PC-3 (cell line): Measurements from ENCODE around the gene TDRKH. TPM values are rescaled to one million over a fixed set of nuclear protein-coding genes. Genes with fewer than 3 reads are reported as not detected.

Experiments
- ATAC-seq: fragments of 200-7000 bp; cut with Tn5 transposase; 2 replicates; pipeline ENCODE4 v1.9.1; 2020; ENCODE audit warnings: mild to moderate bottlenecking, moderate library complexity
- BruUV-seq: library from RNA; stranded (reverse); fragments of 400-500 nt; replicated peaks from 2 replicates; lab custom pipeline; 2021; lab: Mats Ljungman, UMichigan
- CTCF ChIA-PET: fragments of 300-600 bp; sonication (Branson Sonifier 250); formaldehyde crosslinking; loops from one replicate; lab custom pipeline; 2022; ENCODE audit warnings: antibody characterized with exemption; lab: Charles Lee
- POLR2A ChIA-PET: fragments of 300-600 bp; sonication (Branson Sonifier 250); formaldehyde crosslinking; loops from one replicate; lab custom pipeline; 2022; ENCODE audit warnings: antibody characterized with exemption; ENCODE audit not compliant: unreplicated experiment; lab: Charles Lee
- DNase-seq: peaks from one replicate; pipeline ENCODE4 v3.0.0-alpha.2; 2015
- H2AFZ ChIP-seq: fragments of 300-600 bp; sonication (generic); 2 replicates; pipeline ENCODE4 v1.6.0; 2016; ENCODE audit warnings: antibody characterized with exemption, low read length
- H3F3A ChIP-seq: fragments of 300-600 bp; sonication (generic); one replicate; pipeline ENCODE4 v1.6.0; 2017; ENCODE audit warnings: antibody characterized with exemption, low read length, control low read depth, mild to moderate bottlenecking; ENCODE audit not compliant: unreplicated experiment
- H3K27ac ChIP-seq: fragments of 300-600 bp; sonication (generic); 2 replicates; pipeline ENCODE4 v1.5.1; 2016; ENCODE audit warnings: mild to moderate bottlenecking, low read length
- H3K27me3 ChIP-seq: fragments of 300-600 bp; sonication (generic); 2 replicates; pipeline ENCODE4 v1.6.1; 2016; ENCODE audit warnings: low read length, mixed read lengths
- H3K36me3 ChIP-seq: fragments of 300-600 bp; sonication (generic); 2 replicates; pipeline ENCODE4 v1.6.1; 2016; ENCODE audit warnings: low read depth, mixed run types, low read length, mixed read lengths
- H3K4me1 ChIP-seq: fragments of 300-600 bp; sonication (generic); 2 replicates; pipeline ENCODE4 v1.5.1; 2016; ENCODE audit warnings: low read length; ENCODE audit not compliant: insufficient read depth
- H3K4me2 ChIP-seq: fragments of 300-600 bp; sonication (generic); 2 replicates; pipeline ENCODE4 v1.6.0; 2016; ENCODE audit warnings: low read length
- H3K4me3 ChIP-seq: fragments of 300-600 bp; sonication (generic); 2 replicates; pipeline ENCODE4 v1.5.1; 2016; ENCODE audit warnings: mild to moderate bottlenecking, low read length, mixed read lengths
- H3K79me2 ChIP-seq: fragments of 300-600 bp; sonication (generic); 2 replicates; pipeline ENCODE4 v1.6.1; 2017; ENCODE audit warnings: low read length, mixed read lengths
- H3K9ac ChIP-seq: fragments of 300-600 bp; sonication (generic); 2 replicates; pipeline ENCODE4 v1.6.0; 2016; ENCODE audit warnings: mild to moderate bottlenecking, low read length
- H3K9me2 ChIP-seq: fragments of 300-600 bp; sonication (generic); replicated peaks from 2 replicates; pipeline ENCODE4 v1.6.1; 2016; ENCODE audit warnings: mixed run types, low read length, mixed read lengths
- H3K9me3 ChIP-seq: fragments of 300-600 bp; sonication (generic); 2 replicates; pipeline ENCODE4 v1.6.1; 2016; ENCODE audit warnings: low read length, mixed read lengths
- H4K20me1 ChIP-seq: fragments of 300-600 bp; sonication (generic); 2 replicates; pipeline ENCODE4 v1.6.1; 2016; ENCODE audit warnings: low read length, mixed read lengths
- EZH2 ChIP-seq: fragments of 300-600 bp; sonication (generic); IDR thresholded peaks from one replicate; pipeline ENCODE4 v1.6.1; 2017; ENCODE audit warnings: antibody characterized with exemption, mild to moderate bottlenecking, low read length; ENCODE audit not compliant: unreplicated experiment
- EZH2phosphoT487 ChIP-seq: fragments of 300-600 bp; sonication (generic); IDR thresholded peaks from 2 replicates; pipeline ENCODE4 v1.6.1; 2018; ENCODE audit warnings: mild to moderate bottlenecking, antibody characterized with exemption, low read length, borderline replicate concordance
- intact Hi-C: fragments of 100-400 bp; cut with micrococcal nuclease; formaldehyde crosslinking; loops from 2 replicates; pipeline ENCODE4 v1.9.0; 2023
- total RNA-seq: library from RNA; depleted of rRNA; stranded (reverse); fragments of >200 nt; gene quantifications from 2 replicates; pipeline ENCODE4 v1.2.3, GENCODE V29; 2014
- TF ChIP-seq, protein P1 (sequence below): fragments of 300-600 bp; sonication (generic); conservative IDR thresholded peaks from 2 replicates; pipeline ENCODE4 v1.5.1; 2017; ENCODE audit warnings: antibody characterized with exemption, low read depth, mild to moderate bottlenecking, low read length

TDRKH gene
- total RNA-seq, 1 experiment from 2014 or later: 15.2 TPM

GRCh38 chr1:151733126-151733525 is 57.2 kb downstream of the TDRKH start:
- H3K4me3 ChIP-seq: no peak overlapping the region
- H3K9me2 ChIP-seq: no peaks in the 10 kb centered on the region
- H3K4me1 ChIP-seq: 0 out of 2 replicates have a peak, but pooled peaks cover 3% of the 10 kb centered on the region
- DNase-seq (no peak), ATAC-seq (no peak)
- TF ChIP-seq, protein P1, sequence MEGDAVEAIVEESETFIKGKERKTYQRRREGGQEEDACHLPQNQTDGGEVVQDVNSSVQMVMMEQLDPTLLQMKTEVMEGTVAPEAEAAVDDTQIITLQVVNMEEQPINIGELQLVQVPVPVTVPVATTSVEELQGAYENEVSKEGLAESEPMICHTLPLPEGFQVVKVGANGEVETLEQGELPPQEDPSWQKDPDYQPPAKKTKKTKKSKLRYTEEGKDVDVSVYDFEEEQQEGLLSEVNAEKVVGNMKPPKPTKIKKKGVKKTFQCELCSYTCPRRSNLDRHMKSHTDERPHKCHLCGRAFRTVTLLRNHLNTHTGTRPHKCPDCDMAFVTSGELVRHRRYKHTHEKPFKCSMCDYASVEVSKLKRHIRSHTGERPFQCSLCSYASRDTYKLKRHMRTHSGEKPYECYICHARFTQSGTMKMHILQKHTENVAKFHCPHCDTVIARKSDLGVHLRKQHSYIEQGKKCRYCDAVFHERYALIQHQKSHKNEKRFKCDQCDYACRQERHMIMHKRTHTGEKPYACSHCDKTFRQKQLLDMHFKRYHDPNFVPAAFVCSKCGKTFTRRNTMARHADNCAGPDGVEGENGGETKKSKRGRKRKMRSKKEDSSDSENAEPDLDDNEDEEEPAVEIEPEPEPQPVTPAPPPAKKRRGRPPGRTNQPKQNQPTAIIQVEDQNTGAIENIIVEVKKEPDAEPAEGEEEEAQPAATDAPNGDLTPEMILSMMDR: no peak
- TF ChIP-seq EZH2: no peak
- TF ChIP-seq EZH2phosphoT487: no peak
- intact Hi-C loops: no loop called here
- no peaks in the 10 kb centered on the region for H3F3A ChIP-seq
- H3K27ac ChIP-seq: no peak overlapping the region
- POLR2A ChIA-PET: no interaction called here
- no peaks in the 10 kb centered on the region for H4K20me1 ChIP-seq
- CTCF ChIA-PET: interaction anchor here (0.7 kb wide), 1 partner anchor 104 kb away, joined by 6 read pairs; no protein-coding TSS in a partner anchor
- H3K4me2 ChIP-seq: no peak overlapping the region
- BruUV-seq: no TSS peak
- H3K27me3 ChIP-seq: no peaks in the 10 kb centered on the region
- H3K79me2 ChIP-seq: no peaks in the 10 kb centered on the region
- H3K9me3 ChIP-seq: peaks cover 11% of the 10 kb centered on the region; the same call in 1 of the 2 replicates
- H3K36me3 ChIP-seq: no peaks in the 10 kb centered on the region
- H2AFZ ChIP-seq: no peak overlapping the region
- no peak overlapping the region for H3K9ac ChIP-seq

GRCh38 chr1:151729966-151730291 is 60.4 kb downstream of the TDRKH start:
- H3K9me2 ChIP-seq: no peaks in the 10 kb centered on the region
- no peaks in the 10 kb centered on the region for H3K27me3 ChIP-seq
- no peaks in the 10 kb centered on the region for H4K20me1 ChIP-seq
- CTCF ChIA-PET: no interaction called here
- H3K4me3 ChIP-seq: no peak overlapping the region
- no peak overlapping the region for H3K27ac ChIP-seq
- H3K79me2 ChIP-seq: no peaks in the 10 kb centered on the region
- H3K36me3 ChIP-seq: no peaks in the 10 kb centered on the region
- no peaks in the 10 kb centered on the region for H3F3A ChIP-seq
- BruUV-seq: no TSS peak
- POLR2A ChIA-PET: no interaction called here
- no peak overlapping the region for H3K9ac ChIP-seq
- no peak overlapping the region for H2AFZ ChIP-seq
- H3K9me3 ChIP-seq: no peaks in the 10 kb centered on the region
- H3K4me1 ChIP-seq: 0 out of 2 replicates have a peak, but pooled peaks cover 3% of the 10 kb centered on the region
- DNase-seq (no peak), ATAC-seq (no peak)
- intact Hi-C loops: no loop called here
- TF ChIP-seq, protein P1: no peak
- TF ChIP-seq EZH2phosphoT487 (no peak), EZH2 (no peak)
- H3K4me2 ChIP-seq: no peak overlapping the region

DNA sequence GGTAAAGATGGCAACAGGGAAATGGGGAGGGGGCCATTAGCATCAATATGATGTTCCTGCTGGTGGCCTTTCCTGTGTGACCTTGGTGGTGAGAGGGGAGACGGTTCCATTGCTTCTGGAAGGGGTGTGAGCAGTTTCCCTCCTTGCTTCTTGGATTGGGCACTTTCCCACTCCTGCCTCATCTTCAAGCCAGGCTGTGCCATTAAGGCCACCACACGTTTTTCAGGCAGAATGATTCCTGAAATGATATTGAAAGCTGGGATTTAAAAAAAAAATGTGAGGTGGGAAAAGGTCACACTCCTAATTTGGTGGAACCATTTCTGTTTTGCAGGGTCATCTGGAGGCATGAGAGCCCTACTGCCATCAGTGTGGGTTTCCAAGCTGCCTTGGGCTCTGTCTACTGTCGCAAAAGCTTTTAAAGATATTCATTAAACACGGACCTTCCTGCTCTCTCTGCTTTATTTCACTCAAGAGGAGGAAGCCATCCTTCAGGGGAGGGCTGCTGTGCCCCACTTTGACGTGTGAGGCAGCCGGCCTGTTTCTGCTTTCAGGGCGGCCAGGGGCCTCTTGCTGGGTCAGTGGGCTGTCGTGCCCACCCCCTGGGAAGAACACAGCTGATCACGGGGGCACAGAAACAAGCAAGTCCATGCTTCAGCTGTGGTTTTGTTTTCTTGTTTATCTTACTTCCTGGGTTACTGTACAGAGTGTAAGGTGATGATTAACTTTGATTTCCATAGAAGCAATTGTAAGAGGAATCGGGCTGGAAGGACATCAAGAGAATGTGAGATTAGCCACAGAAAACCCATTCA is 60.9 kb downstream of the TDRKH start:
- Histone ChIP-seq H3K9me2 (no peaks in the 10 kb centered on the region), H3F3A (no peaks in the 10 kb centered on the region), H3K27ac (no peak overlapping the region), H3K9me3 (no peaks in the 10 kb centered on the region), H3K27me3 (no peaks in the 10 kb centered on the region), H3K9ac (no peak overlapping the region), H3K4me1 (peaks cover 7% of the 10 kb centered on the region), H2AFZ (no peak overlapping the region), H4K20me1 (no peaks in the 10 kb centered on the region), H3K79me2 (no peaks in the 10 kb centered on the region), H3K4me3 (no peak overlapping the region), H3K4me2 (no peak overlapping the region), H3K36me3 (no peaks in the 10 kb centered on the region)
- BruUV-seq: no TSS peak
- intact Hi-C loops: no loop called here
- ChIA-PET CTCF (no interaction called here), POLR2A (no interaction called here)
- ATAC-seq: no peak
- TF ChIP-seq EZH2: no peak
- TF ChIP-seq, protein P1: no peak
- TF ChIP-seq EZH2phosphoT487: no peak
- DNase-seq: no peak
